HepG2 (cell line): ENCODE data around the gene MIDN.

Experiments
- CTCF ChIP-seq: sonication (generic); formaldehyde crosslinking; IDR thresholded peaks from 2 replicates; pipeline ENCODE4 v1.5.0; 2020; ENCODE audit warnings: mild to moderate bottlenecking, missing genetic modification reagents, moderate library complexity
- EP300 ChIP-seq, 3 experiments: sonication (generic) in 1 of 3; formaldehyde crosslinking in 1 of 3; IDR thresholded peaks; 2 replicates each; pipeline versions ENCODE4 v1.5.1 to v1.6.1; 2011 to 2020; ENCODE audit warnings: low read depth in 2 of 3, low read length in 2 of 3, borderline replicate concordance in 1 of 3, improper control_type of control experiment in 1 of 3, mild to moderate bottlenecking in 1 of 3, missing genetic modification reagents in 1 of 3, moderate library complexity in 1 of 3
- FOXM1 ChIP-seq: sonication (generic); formaldehyde crosslinking; IDR thresholded peaks from 2 replicates; pipeline ENCODE4 v1.5.0; 2020; ENCODE audit warnings: missing genetic modification reagents
- JDP2 ChIP-seq: sonication (generic); formaldehyde crosslinking; IDR thresholded peaks from 2 replicates; pipeline ENCODE4 v1.8.1; 2022; ENCODE audit warnings: missing genetic modification reagents, borderline replicate concordance
- MAFK ChIP-seq, 2 experiments: IDR thresholded peaks in 1 of 2; conservative IDR thresholded peaks in 1 of 2; 2 replicates each; pipeline ENCODE4 v1.6.1; 2011; ENCODE audit warnings: improper control_type of control experiment in 2 of 2, low read length in 2 of 2
- NFIC ChIP-seq: IDR thresholded peaks from 2 replicates; pipeline ENCODE4 v1.6.1; 2012; ENCODE audit warnings: mild to moderate bottlenecking, low read length, inconsistent platforms
- RAD51 ChIP-seq: fragments of 450-650 bp; IDR thresholded peaks from 2 replicates; pipeline ENCODE4 v1.6.1; 2016; ENCODE audit warnings: borderline replicate concordance
- SRF ChIP-seq: IDR thresholded peaks from 2 replicates; pipeline ENCODE4 v1.6.1; 2011; ENCODE audit warnings: mild to moderate bottlenecking, low read depth, low read length, moderate library complexity
- TARDBP ChIP-seq: sonication (generic); formaldehyde crosslinking; IDR thresholded peaks from 2 replicates; pipeline ENCODE4 v1.8.0; 2022; ENCODE audit warnings: mild to moderate bottlenecking, missing genetic modification reagents
- TCF7 ChIP-seq: sonication (generic); IDR thresholded peaks from 2 replicates; pipeline ENCODE4 v1.6.1; 2016; ENCODE audit warnings: antibody characterized with exemption, low read depth
- ZBTB26 ChIP-seq: IDR thresholded peaks from 2 replicates; pipeline ENCODE4 v1.6.1; 2016; ENCODE audit warnings: missing compliant biosample characterization, missing genetic modification reagents, borderline replicate concordance
- ZKSCAN1 ChIP-seq: fragments of 150-350 bp; IDR thresholded peaks from 2 replicates; pipeline ENCODE4 v1.6.1; 2014; ENCODE audit warnings: low read length
- ZNF660 ChIP-seq: sonication (generic); formaldehyde crosslinking; IDR thresholded peaks from 2 replicates; pipeline ENCODE4 v1.5.1; 2020; ENCODE audit warnings: mild to moderate bottlenecking, low read depth, missing genetic modification reagents, borderline replicate concordance
- ZNF724P ChIP-seq: sonication (generic); formaldehyde crosslinking; IDR thresholded peaks from 2 replicates; pipeline ENCODE4 v1.8.0; 2022; ENCODE audit warnings: missing genetic modification reagents, borderline replicate concordance

GRCh38 chr19:1220976-1221903 lies 27.1 kb upstream of the MIDN start:
- no peak for TF ChIP-seq SRF
- TF ChIP-seq MAFK (conservative IDR thresholded peaks at IDR 0.05 in 1 of 2, IDR thresholded peaks at IDR 0.05 in 1 of 2; ENCODE audit: low read length in 2 of 2) = no peak
- no peak for TF ChIP-seq RAD51
- no peak for TF ChIP-seq FOXM1
- TF ChIP-seq CTCF (CRISPR knock-in tag) = peak; percentile 89
- TF ChIP-seq ZBTB26 (CRISPR knock-in tag) = no peak
- no peak for TF ChIP-seq ZKSCAN1
- no peak for TF ChIP-seq TCF7
- no peak for TF ChIP-seq NFIC
- peak; percentile 41; the same call in 1 of the 2 replicates for TF ChIP-seq TARDBP (CRISPR knock-in tag)
- no peak for TF ChIP-seq JDP2
- no peak for TF ChIP-seq EP300 (IDR thresholded peaks at IDR 0.05; ENCODE audit: low read depth in 2 of 2, low read length in 2 of 2)
- no peak for TF ChIP-seq EP300 (CRISPR knock-in tag; IDR thresholded peaks at IDR 0.05; ENCODE audit: borderline replicate concordance)
- TF ChIP-seq ZNF724P = no peak
- no peak for TF ChIP-seq ZNF660 (CRISPR knock-in tag)
